Measurements from ENCODE around the gene RANBP17. TPM values are rescaled to one million over a fixed set of nuclear protein-coding genes. Genes with fewer than 3 reads are reported as not detected.
A peak's percentile ranks its signal among the peaks of the same experiment; 100 is the strongest.

RANBP17 gene
- total and polyA plus RNA-seq, 7 experiments from 2014 or later = 3.0 TPM; not detected in 6

DNA sequence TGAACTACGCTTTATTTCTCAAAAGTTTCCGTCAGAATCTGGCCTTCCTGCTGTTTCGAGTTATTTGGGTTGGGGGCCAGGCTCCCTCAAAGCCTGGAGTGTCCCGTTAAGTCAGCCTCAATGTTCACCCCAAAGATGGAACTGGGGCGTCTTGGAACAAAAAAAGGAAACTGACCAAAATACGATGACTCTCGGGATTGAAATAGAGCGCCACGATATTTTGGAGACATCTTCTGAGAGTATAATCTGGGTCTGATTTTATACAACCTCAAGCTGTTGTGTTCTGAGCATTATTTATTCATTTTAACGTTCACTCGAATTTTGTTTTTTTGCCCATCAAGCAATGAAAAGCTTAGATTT is 475.4 kb downstream of the RANBP17 start:
- DNase-seq (no peak), ATAC-seq (no peak)
- Mint-ChIP-seq H3K4me3 (peak overlapping the region; percentile 45 to 74 (median 61)), H3K9me3 (no peaks in the 10 kb centered on the region), H3K4me1 (peaks cover 0 to 10% (median 4%) of the 10 kb centered on the region in 7 donors), H3K27ac (no peak overlapping the region), H3K36me3 (peaks cover 0 to 4% (median 0%) of the 10 kb centered on the region in 5 donors), H3K27me3 (peaks cover 38 to 60% (median 45%) of the 10 kb centered on the region in 5 donors)
- H3K4me3 ChIP-seq (ENCODE audit: low read length) = no peak overlapping the region
- no peaks in the 10 kb centered on the region for H3K4me1 ChIP-seq (ENCODE audit: control insufficient read depth in 2 of 2, insufficient read depth in 2 of 2, low read length in 2 of 2)
- intact Hi-C loops (cut with micrococcal nuclease) = loop anchor here (2.0 to 5.0 kb wide), 2 partner anchors 130 to 700 kb away; no protein-coding TSS in a partner anchor
- H3K27me3 ChIP-seq (ENCODE audit: control insufficient read depth in 2 of 2, insufficient read depth in 2 of 2, low read length in 2 of 2) = no peaks in the 10 kb centered on the region
- no peak overlapping the region for H3K27ac ChIP-seq (ENCODE audit: low read depth, low read length)
- no peaks in the 10 kb centered on the region for H3K36me3 ChIP-seq (ENCODE audit: control insufficient read depth in 2 of 3, insufficient read depth in 3 of 3, low read length in 3 of 3)
- H3K9me3 ChIP-seq (ENCODE audit: control insufficient read depth in 2 of 3, low read length in 3 of 3) = no peaks in the 10 kb centered on the region
- CTCF ChIA-PET = no interaction called here
- POLR2A ChIA-PET = no interaction called here

DNA sequence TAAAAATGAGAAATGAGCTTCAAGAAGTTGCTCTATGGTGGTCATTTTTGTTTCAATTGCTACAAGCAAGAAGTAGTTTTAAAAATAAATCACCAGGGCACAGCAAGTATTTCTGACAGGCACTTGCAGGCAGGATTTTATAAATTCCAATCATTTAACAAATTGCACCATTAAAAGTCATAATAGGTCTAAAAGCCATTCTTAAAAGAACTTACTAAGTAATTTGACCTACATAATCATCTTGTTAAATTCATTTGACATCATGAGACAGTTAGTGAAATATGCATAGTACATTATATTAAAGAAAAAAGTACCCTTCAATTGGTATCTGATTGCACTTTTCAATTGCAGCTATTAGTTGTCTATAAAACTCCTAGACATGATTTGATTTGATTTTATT is 478.2 kb downstream of the RANBP17 start:
- no peaks in the 10 kb centered on the region for H3K9me3 ChIP-seq (ENCODE audit: control insufficient read depth in 2 of 3, low read length in 3 of 3)
- no peak for ATAC-seq
- POLR2A ChIA-PET = no interaction called here
- Mint-ChIP-seq H3K27me3 (peaks cover 33 to 48% (median 39%) of the 10 kb centered on the region in 5 donors), H3K36me3 (peaks cover 0 to 4% (median 0%) of the 10 kb centered on the region in 5 donors), H3K9me3 (no peaks in the 10 kb centered on the region), H3K27ac (no peak overlapping the region), H3K4me1 (peaks cover 0 to 10% (median 4%) of the 10 kb centered on the region in 7 donors), H3K4me3 (no peak overlapping the region)
- no peak for DNase-seq
- H3K27me3 ChIP-seq (ENCODE audit: control insufficient read depth in 2 of 2, insufficient read depth in 2 of 2, low read length in 2 of 2) = no peaks in the 10 kb centered on the region
- H3K36me3 ChIP-seq (ENCODE audit: control insufficient read depth in 2 of 3, insufficient read depth in 3 of 3, low read length in 3 of 3) = no peaks in the 10 kb centered on the region
- intact Hi-C loops (cut with micrococcal nuclease) = loop anchor here in 1 of 2 donors (10.0 kb wide), 1 partner anchor 595 kb away; no protein-coding TSS in a partner anchor
- H3K4me1 ChIP-seq (ENCODE audit: control insufficient read depth in 2 of 2, insufficient read depth in 2 of 2, low read length in 2 of 2) = no peaks in the 10 kb centered on the region
- no peak overlapping the region for H3K4me3 ChIP-seq (ENCODE audit: low read length)
- CTCF ChIA-PET = no interaction called here
- H3K27ac ChIP-seq (ENCODE audit: low read depth, low read length) = no peak overlapping the region

DNA sequence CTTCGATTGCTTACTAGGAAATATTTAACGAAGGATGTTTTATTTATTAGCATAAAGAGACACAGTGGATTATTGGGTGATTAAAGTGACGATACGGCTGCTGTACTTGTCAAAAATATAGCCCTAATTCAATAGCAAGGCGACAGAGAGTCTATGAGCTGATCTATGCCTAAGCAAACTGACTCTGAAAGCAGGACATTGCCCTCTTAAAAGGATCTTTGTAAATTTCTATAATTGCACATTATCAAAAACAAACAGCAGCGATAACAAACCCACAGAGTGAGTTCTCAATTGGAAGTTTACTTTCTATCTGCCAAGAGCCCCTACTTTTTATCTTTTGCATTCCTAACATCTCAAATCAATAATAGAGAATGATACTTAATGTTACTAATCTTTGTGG is 478.7 kb downstream of the RANBP17 start:
- H3K4me1 Mint-ChIP-seq = peaks cover 0 to 10% (median 4%) of the 10 kb centered on the region in 7 donors
- H3K36me3 Mint-ChIP-seq = peaks cover 0 to 4% (median 0%) of the 10 kb centered on the region in 5 donors
- no peak for DNase-seq
- Histone ChIP-seq H3K4me3 (ENCODE audit: low read length) (no peak overlapping the region), H3K27me3 (ENCODE audit: control insufficient read depth in 2 of 2, insufficient read depth in 2 of 2, low read length in 2 of 2) (no peaks in the 10 kb centered on the region), H3K9me3 (ENCODE audit: control insufficient read depth in 2 of 3, low read length in 3 of 3) (no peaks in the 10 kb centered on the region), H3K36me3 (ENCODE audit: control insufficient read depth in 2 of 3, insufficient read depth in 3 of 3, low read length in 3 of 3) (no peaks in the 10 kb centered on the region), H3K27ac (ENCODE audit: low read depth, low read length) (no peak overlapping the region), H3K4me1 (ENCODE audit: control insufficient read depth in 2 of 2, insufficient read depth in 2 of 2, low read length in 2 of 2) (no peaks in the 10 kb centered on the region)
- H3K4me3 Mint-ChIP-seq = no peak overlapping the region
- POLR2A ChIA-PET = no interaction called here
- CTCF ChIA-PET = no interaction called here
- H3K27ac Mint-ChIP-seq = no peak overlapping the region
- peaks cover 29 to 44% (median 34%) of the 10 kb centered on the region in 5 donors for H3K27me3 Mint-ChIP-seq
- H3K9me3 Mint-ChIP-seq = no peaks in the 10 kb centered on the region
- intact Hi-C loops (cut with micrococcal nuclease) = loop anchor here in 1 of 2 donors (10.0 kb wide), 1 partner anchor 596 kb away; no protein-coding TSS in a partner anchor
- no peak for ATAC-seq

DNA sequence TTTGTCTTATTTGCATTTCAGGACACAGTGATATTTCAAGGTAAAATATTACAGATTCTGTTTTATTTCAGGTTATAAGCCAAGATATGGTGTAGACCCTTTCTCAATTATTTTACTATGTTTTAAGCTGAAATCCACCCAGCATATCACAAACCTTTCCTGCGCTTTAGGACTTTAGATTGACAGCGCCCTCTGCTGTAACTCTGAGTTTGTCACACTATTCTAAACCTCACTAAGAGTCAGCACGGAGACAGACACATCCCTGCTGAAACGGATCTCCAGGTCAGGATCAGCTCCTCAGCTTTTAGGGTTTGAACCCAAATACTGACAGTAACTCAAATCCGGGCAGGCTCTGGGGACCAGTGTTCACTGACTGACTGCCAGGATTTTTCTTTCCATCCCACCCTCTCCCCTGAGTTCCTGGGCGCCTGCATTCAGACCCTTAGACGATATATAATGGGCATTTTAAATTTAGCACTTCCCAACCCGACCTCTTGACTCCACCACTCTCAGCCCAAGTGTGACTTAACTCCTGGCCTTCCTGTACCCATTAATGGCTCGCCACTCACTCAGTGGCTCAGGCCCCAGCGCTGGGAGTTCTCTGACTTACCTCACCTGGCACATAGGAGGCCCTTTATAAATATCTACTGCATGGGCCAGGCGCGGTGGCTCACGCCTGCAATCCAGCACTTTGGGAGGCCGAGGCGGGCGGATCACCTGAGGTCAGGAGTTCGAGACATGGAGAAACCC is 480.7 kb downstream of the RANBP17 start:
- H3K27me3 ChIP-seq (ENCODE audit: control insufficient read depth in 2 of 2, insufficient read depth in 2 of 2, low read length in 2 of 2) = no peaks in the 10 kb centered on the region
- intact Hi-C loops (cut with micrococcal nuclease) = loop anchor here in 1 of 2 donors (10.0 kb wide), 1 partner anchor 598 kb away; no protein-coding TSS in a partner anchor
- H3K36me3 ChIP-seq (ENCODE audit: control insufficient read depth in 2 of 3, insufficient read depth in 3 of 3, low read length in 3 of 3) = no peaks in the 10 kb centered on the region
- Mint-ChIP-seq H3K27me3 (peaks cover 11 to 35% (median 21%) of the 10 kb centered on the region in 5 donors), H3K4me3 (no peak overlapping the region), H3K36me3 (peaks cover 0 to 4% (median 0%) of the 10 kb centered on the region in 5 donors), H3K4me1 (peaks cover 0 to 2% (median 0%) of the 10 kb centered on the region in 7 donors), H3K27ac (no peak overlapping the region), H3K9me3 (peaks cover 0 to 2% (median 0%) of the 10 kb centered on the region in 11 donors)
- H3K4me3 ChIP-seq (ENCODE audit: low read length) = no peak overlapping the region
- H3K9me3 ChIP-seq (ENCODE audit: control insufficient read depth in 2 of 3, low read length in 3 of 3) = no peaks in the 10 kb centered on the region
- H3K27ac ChIP-seq (ENCODE audit: low read depth, low read length) = no peak overlapping the region
- ChIA-PET POLR2A (no interaction called here), CTCF (no interaction called here)
- ATAC-seq = peak; percentile 73
- H3K4me1 ChIP-seq (ENCODE audit: control insufficient read depth in 2 of 2, insufficient read depth in 2 of 2, low read length in 2 of 2) = no peaks in the 10 kb centered on the region
- peak in 4 of 9 donors; percentile 3 to 20 (median 14) for DNase-seq

DNA sequence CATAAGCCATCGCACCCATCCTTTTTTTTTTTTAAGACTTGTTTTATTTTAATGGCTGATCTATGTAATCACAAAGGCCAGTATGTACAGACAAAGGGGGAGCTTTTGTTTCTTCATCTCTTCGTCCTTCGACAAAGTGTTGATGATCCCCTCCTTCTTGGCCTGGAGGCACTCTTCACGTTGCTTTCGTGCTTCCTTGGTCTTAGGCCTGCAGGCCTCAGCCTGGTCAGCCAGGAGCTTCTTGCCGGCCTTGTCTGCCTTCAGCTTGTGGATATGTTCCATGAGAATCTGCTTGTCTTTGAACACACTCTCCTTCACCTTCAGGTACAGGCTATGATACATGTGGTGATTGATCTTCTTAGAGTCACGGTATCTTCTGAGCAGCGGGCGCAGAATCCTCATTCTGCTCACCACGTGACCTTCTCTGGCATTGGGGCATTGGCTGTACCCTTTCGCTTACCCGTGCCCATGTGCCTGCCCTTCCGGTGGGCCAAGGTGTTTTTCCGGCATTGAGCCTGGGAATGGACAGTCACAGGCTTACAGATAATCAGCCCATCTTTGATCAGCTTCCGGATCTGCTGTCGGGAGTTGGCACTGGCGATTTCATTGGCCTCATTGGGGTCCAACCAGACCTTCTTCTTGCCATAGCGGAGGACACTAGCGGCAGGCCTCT is 483.3 kb downstream of the RANBP17 start:
- peaks cover 4 to 25% (median 12%) of the 10 kb centered on the region in 5 donors for H3K27me3 Mint-ChIP-seq
- no peaks in the 10 kb centered on the region for H3K36me3 ChIP-seq (ENCODE audit: control insufficient read depth in 2 of 3, insufficient read depth in 3 of 3, low read length in 3 of 3)
- intact Hi-C loops (cut with micrococcal nuclease) = loop anchor here in 1 of 2 donors (10.0 kb wide), 1 partner anchor 600 kb away; no protein-coding TSS in a partner anchor
- no peaks in the 10 kb centered on the region for H3K27me3 ChIP-seq (ENCODE audit: control insufficient read depth in 2 of 2, insufficient read depth in 2 of 2, low read length in 2 of 2)
- CTCF ChIA-PET = no interaction called here
- ATAC-seq (no peak), DNase-seq (no peak)
- H3K9me3 ChIP-seq (ENCODE audit: control insufficient read depth in 2 of 3, low read length in 3 of 3) = no peaks in the 10 kb centered on the region
- no peaks in the 10 kb centered on the region for H3K36me3 Mint-ChIP-seq
- peaks cover 0 to 2% (median 0%) of the 10 kb centered on the region in 11 donors for H3K9me3 Mint-ChIP-seq
- H3K4me1 Mint-ChIP-seq = peaks cover 0 to 2% (median 0%) of the 10 kb centered on the region in 7 donors
- H3K4me3 ChIP-seq (ENCODE audit: low read length) = no peak overlapping the region
- no peak overlapping the region for H3K27ac ChIP-seq (ENCODE audit: low read depth, low read length)
- no peak overlapping the region for H3K4me3 Mint-ChIP-seq
- no peaks in the 10 kb centered on the region for H3K4me1 ChIP-seq (ENCODE audit: control insufficient read depth in 2 of 2, insufficient read depth in 2 of 2, low read length in 2 of 2)
- H3K27ac Mint-ChIP-seq = peak overlapping the region in 1 of 9 donors; percentile 28
- POLR2A ChIA-PET = no interaction called here

Data from naive thymus-derived CD4-positive, alpha-beta T cell (primary cell).